ENCODE results near the gene DPF3.
"Not testable (repeated sequence)": the region's sequence is repeated elsewhere in the genome, so short reads cannot be mapped to it uniquely, and the experiment has no call there.

The DPF3 gene

DNA sequence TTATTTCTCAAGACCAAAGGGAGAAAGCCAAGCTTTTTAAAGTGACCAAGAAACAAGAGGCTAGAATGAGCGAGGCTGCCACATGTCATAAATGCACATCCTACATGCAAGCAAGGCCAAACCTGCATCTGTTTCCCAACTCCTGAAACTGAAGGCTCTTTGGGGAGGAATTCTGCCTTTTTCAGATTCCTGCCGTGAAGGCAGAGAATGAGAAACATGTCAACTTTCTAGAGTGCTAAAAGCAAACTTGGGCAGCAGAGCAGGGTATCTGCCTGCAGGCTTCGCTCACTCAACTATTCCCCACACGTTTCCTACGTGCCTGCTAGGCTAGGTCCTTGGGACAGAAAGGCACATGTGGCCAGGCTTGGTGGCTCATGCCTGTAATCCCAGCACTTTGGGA is 15.2 kb downstream of the DPF3 start:
- no peak for DNase-seq

DNA sequence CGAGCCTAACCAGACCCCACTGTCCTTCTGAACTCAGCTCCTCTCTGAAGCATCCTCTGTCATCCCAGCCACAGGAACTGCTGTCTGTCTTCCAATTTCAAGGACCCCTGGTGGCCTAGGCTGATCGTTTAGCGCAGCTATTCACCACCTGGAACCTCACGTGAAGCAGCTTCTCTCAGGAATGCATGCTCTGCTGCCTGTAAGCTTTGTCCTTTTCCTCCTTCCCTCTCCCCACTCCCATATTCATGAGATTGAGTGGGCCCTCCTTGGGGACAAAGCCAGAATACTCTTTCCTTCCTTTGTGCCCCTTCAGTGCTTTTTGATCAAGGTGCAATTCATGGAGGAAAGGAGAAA is 17.2 kb downstream of the DPF3 start:
- DNase-seq = no peak

DNA sequence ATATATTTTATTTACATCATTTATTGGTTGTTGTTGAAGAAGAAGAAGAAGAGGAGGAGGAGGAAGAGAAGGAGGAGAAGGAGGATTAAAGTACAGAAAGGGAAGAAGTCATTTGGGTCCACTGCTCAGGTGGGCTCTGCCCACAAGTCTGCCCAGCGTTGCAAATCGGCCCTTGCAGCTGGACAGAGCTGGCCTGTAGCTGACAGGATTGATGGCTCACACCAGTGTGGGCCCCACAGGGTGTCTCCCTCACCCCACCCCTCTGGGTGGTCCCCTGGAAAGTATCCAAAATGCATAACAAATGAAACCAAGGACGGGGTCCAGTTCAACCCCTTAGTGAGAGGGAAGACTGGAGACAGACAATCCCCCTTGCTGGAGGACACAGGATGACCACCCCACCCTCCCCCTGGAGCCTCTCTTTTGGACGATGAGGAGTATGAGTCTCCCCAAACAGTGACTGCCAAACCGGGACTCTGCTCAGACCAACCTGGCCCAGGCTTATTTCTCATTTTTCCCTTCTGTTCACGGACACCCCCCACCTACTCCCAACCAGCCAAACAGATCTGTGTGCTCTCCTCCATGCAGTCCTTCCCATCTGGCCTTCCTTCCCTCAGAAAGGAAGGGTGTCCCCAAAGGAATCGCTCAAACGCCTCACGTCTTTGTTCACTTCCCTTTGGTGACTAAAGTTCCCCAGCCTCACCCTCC is 17.7 kb downstream of the DPF3 start:
- DNase-seq = no peak

DNA sequence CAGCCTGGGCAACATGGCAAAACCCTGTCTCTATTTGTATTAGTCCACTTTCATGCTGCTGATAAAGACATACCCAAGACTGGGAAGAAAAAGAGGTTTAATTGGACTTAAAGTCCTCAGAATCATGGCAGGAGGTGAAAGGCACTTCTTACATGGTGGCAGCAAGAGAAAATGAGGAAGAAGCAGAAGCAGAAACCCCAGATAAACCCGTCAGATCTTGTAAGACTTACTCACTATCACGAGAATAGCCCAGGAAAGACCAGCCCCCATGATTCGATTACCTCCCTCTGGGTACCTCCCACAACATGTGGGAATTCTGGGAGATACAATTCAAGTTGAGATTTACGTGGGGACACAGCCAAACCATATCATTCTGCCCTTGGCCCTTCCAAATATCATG is 23.0 kb downstream of the DPF3 start:
- not testable (repeated sequence) for DNase-seq

DNA sequence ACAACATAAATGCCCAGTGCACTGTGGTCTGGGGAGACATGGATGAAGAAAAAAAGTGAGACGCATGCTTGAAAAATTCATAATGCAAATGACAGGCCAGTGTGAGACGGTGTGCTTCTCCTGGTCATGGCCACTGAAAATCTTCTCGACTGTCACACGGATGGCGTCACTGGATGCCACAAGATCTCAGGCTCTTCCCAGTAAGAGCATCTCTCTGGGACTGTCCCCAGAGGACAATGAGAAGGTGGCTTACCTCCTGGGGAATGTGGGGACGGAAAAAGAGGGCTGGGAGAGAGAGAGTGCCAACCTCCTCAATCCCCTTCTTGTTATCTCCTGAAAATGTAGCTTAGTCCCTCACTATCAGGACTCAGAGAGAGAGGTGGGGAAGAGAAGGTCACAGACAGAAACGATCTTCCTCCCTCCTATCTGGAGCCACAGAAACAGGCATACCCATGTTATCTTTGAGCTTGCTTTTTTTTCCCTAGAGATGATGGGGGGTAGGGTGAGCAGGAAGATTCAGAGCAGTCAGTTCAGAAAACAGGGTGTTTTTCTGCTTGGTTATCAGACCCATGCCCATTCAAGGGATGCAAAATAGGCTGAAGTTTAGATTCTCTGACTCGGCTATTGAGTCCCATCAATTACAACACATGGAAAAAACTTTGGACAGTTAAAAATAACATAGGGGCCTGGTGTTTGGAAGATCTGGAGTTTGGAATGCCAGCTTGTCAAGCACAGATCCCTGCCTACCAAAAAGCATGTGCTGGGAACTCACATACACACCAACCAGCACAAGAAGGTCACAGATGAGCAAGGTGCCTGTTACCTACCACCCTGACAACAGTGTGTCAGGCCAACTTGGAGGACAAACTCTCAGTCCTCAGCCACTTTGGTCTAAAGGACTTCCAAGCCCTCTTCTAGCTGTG is 24.2 kb downstream of the DPF3 start:
- no peak for DNase-seq

DNA sequence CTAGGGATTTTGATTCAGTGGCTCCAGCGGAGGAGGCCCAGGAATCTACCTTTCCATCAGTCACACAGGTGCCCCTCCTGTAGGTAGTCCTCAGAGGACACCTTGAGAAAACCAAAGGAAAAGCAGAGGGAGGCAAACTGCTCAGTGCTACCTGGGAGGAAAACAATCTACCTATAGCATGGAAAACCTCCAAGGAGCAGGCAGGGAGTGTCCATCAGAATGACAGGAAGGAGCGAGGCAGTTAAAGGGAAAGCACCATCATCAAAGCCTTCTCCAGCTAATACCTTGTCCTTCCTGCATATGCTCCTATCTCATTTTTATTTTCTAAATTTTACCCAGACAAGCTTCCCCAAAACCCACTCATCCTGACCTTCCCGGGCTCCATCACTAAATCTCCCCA is 25.4 kb downstream of the DPF3 start:
- DNase-seq = no peak

DNA sequence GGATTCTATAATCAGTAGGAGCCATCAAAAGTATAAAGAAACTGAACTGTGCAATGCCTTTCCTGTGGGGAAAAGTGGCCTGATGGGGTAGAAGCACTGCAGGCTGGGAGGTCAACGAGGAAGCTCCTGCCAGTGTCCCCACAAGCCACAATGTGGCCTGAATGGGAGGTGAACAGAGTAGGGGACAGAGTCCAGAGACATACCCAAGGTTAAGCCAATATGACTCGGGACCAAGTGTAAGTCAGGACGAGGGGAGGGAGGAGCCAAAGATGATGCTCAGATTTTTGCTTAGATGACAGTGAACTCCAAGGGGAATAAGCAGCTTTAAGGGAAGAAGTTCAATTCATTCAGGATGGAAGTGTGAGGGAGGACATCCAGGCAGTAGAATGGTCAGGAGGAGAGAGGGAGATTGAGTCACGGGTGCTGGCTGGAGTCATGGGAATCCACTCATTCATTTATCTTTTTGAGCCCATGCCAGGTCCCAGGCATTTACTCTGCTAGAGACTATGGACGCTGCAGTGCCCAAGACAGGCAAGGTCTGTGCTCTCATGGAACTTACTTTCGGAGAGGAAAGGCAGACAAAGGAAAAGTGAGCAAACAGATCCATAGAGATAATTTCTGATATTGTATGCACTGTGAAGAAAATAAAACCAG is 29.1 kb downstream of the DPF3 start:
- DNase-seq = no peak

DNA sequence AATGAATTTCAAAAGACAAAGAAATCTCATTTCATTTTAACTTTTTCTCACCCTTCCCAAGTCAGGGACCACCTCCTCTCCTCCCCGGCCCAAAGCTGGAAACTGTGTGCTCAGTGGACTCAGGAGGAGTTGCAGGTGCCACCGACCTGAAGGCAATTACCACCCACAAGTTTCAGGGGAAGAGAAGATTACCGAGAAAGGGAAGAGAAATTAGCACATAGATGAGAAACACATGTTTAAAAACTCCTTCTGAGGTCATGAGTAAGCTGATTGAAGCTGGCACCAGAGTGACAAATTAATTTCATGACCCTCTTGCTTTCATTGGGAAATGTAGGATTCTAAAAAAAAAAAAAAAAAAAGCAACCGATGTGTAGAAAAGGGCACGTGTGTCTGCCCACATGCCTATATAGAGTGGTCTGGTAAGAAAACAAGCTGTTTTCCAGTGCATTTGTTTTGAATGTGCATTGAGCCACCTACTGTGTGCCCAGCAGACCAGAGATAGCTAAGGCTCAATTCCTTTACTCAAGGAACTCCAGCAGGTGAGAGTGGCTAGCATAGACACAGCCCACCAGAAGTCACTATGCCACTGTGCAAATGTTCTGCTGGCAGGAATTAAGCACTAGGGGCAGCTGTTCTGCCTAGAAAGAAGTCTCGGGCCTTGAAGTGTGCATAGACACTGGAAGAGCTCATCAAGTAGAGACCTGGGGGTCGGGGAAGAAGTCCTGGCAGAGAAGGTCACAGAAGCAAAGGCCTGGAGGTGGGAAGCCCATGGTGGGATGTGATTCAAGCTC is 30.5 kb downstream of the DPF3 start:
- DNase-seq = no peak

DNA sequence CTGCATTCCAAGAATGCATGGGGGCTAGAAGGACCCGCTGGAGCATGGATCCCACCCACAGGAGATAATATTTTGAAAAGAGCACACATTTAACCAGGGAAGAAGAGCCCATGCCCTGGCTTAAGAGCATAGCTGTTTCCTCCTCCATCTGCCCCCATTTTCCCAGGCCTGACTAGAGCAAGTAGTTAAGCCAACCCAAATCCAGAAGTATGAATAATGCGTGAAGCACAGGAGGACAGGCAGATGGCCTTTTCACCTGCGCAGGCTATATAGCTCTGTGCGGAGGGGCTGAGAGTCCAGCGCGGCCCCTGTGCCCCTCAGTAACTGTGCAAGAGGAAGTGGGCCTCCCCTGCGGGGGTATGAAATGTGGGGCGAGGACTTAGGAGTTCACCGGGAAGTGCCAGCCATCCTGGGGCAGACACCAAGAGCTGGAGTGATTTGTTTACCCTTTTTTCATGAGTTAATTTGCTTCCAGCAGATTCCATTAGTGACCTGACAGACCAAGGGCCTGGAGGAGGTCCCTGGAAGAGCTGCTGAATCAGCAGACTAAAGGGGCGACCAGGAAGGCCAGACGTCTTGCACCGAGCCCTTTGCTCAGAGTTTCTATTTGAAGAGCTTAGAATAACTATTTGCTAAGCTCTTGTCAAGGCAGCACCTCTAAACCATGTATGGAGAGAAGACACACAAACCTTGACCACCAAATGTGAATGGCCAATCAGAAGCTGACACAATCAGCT is 37.2 kb downstream of the DPF3 start:
- no peak for DNase-seq

DNA sequence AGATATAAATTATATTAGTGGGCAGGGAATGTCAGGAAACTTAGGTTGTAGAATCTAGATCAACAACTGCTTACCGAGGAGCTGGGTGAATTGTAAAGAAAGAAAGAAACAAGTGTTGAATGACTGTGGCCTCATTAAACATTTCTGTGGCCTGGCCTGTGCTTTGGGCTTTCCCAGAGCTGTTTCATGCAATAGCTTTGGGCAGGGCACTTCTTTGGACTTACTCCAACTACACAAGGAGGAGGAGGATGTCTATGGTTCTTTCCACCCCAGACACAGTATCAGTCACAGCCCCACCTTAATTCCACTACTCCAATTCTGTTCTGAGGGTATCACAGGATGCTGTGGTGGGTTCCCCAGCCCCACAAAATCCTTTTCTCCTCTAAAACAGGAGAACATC is 38.0 kb downstream of the DPF3 start:
- no peak for DNase-seq

DNA sequence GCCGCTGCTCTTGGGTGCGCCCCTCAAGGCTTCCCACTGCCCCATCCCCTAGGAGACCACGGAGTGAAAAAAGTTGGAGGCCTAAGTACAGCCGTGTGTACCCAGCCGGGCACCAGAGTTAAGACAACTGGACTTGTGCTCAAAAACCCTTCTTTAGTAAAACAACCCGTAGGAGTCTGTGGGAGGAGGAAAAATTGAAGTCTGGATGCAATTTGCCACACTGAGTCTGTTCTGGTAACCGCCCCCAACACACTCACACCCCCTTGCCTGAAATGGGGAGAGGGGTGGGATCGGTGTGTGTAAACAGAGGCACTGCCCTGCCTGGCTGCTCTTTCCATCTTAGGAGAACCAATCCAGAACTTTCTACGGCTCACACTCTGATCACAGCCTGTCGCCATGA is 41.7 kb downstream of the DPF3 start:
- DNase-seq = no peak

DNA sequence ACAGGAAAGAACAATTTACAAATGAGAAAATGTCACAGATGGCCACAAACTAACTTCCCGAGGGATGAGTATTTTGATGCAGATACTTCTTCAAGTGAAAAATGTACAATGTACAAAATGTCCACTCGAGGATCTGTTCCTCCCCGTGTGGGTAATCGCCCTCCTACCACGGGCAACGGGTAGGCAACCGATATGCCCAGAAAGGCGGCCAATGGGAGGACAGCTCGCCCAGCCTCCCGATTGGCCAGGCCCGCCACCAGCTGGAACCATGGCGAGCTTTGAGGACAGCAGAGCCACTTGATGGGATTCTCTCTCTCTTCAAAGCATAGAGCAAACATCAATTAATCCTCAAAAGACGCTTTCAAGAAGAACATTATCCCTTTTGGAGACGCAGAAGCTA is 42.3 kb downstream of the DPF3 start:
- no peak for DNase-seq

DNA sequence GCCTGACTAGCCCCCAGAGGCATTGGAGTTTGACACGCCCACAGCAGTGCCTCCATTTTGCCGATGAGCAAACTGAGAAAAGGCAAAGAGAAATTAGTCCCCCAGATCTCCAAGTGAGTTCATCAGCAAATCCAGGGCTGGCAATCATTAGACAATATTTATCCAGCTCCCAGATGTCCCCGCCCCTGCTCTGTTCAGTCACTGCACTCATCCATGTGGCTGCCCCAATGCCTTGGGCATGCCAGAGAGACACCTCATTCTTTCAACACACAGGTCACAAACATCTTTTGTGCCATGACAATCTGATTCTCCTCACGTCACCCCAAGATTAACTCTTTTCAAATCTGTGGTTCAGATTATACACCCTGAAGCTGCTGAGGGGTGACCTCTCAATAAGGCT is 43.5 kb downstream of the DPF3 start:
- no peak for DNase-seq

DNA sequence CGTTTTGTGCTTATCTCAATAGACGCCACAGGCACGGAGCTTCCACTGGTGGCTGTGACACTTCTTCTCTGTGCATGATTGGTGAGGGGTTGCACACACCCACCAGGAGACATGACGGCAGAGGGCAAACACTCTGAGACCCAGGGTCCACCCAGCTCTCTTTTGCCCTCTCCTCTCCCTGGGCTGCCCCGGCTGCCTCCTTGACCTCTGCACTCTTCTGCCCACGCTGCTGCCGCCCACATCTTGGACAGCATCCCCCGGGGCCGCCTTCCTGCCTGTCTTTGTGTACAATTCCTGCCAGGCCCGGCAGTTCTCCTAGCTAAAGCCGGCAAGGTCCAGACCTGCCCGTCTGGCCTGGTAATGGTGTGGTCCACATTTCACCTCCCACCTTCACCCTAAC is 44.7 kb downstream of the DPF3 start:
- no peak for DNase-seq

DNA sequence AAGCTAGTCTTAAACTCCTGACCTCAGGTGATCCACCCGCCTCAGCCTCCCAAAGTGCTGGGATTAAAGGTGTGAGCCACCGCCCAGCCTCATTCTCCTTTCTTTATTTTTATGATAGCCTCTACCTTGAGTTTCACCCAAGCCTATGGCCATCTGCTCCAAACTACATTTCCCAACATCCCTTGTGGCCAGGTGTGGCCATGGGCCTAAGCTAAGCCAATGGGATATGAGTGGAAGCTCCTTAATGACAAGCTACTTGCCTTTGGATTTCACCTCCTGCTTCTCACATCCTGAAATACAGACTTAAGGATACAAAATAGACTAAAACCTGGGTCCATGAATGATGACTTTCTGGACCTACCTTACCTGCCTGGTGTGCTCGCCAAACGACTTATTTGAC is 46.2 kb downstream of the DPF3 start:
- no peak for DNase-seq

DNA sequence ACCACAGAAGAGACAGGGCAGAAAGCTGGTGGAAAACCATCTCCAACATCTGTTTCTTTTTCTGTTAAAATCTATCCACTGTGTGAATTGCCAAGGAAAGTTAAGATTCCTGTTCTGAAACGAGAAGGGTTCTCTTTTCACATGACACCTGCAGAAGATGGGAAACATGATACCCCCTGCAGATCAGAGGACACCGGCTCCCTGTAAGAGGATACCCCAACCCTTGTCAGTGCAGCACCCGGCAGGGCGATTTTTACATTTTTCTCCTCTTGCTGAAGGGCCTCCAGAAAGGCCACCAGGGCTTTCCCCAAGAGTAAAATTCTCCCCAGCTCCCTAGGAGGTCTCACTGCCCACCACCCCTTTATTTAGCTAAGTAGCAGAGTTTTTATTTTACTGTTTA is 48.2 kb downstream of the DPF3 start:
- DNase-seq = no peak

DNA sequence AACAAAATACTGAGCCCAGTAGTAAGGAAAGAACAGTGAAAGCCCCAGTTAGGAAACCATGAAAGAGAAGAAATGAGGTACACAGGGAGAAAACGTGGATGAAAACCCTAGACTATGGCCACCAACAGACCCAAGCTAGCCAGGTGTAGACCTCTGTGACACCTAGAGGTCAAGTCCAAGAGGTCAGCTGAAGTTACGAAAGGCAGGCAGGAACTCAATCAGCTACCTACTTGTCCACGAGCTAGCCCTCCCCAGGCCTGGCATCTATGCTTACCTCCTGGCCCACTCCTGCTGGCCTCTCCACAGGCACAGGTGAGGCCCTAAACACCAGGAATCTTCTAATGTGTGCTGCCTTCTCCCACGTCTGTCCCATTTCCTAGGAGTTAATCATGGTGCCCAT is 48.7 kb downstream of the DPF3 start:
- no peak for DNase-seq

DNA sequence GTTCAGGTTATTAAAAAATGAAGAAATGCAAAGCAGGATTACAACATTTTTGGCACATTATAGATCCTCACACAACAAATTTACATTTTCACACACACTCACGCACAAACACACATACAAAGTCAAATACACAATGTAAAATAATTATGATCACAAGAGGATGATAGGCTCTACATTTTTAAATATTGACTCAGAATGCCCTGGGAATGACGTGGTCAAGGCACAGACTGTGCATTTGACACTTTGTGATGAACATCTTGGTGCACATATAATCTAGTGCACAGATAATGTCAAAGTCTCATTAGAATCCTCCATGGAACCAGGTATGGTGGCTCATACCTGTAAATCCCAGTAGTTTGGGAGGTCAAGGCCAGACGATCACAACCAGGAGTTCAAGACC is 49.4 kb downstream of the DPF3 start:
- no peak for DNase-seq

DNA sequence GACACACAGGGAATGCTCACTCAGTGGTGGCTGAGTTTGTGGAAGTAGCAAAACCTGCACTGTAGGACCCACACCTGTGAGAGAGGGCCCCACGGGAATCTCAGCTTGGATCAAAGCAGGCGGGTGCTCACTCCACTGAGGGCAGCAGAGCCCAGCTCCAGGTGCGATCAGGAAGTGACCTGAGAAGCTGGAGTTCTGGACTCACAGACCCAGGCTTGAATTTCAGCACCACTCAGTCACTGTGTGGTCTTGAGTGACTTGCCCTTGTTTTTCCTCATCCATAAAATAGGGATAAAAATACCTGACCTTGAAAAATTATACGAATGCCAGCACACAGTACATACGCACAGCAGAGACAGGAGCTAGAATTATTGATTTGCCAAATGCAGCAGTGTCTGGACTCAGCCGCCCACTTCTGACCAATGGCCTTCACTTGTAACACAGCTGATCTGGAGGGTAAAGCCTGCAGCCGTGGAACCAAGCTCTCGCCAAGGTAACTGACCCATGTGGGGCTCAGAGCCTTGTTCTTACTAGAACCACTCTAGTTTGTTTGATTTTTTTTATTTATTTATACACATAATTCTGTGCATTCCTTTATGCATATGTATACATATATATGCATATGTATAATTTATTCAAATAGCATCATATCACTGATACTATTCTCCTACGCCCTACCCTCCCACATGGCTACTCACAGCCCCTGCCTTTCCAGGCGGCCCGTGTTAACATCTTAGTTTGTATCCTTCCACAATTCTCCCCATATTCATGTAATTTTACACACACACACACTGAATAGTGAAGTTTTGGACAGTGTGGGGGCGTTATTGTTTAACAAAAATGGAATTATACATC is 53.9 kb downstream of the DPF3 start:
- DNase-seq = no peak

DNA sequence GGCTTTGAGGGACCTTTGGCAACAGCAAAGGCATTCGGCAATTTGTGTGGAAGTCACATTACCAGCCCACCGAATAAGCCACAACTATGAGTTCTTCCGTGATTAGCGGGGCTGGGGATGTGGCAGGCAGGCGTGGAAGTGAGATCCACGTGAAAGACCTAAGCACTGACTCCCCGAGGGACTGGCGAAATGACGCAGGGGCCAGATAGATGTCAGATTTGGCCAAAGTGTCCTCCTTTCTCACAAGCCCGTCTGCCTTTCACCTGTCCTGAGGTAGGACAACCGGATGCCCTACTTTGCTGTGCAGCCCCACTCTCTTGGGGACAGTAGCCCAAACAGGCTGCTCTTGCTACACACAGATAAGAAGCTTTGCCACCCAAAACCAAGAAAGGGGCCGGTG is 54.5 kb downstream of the DPF3 start:
- DNase-seq = no peak

DNA sequence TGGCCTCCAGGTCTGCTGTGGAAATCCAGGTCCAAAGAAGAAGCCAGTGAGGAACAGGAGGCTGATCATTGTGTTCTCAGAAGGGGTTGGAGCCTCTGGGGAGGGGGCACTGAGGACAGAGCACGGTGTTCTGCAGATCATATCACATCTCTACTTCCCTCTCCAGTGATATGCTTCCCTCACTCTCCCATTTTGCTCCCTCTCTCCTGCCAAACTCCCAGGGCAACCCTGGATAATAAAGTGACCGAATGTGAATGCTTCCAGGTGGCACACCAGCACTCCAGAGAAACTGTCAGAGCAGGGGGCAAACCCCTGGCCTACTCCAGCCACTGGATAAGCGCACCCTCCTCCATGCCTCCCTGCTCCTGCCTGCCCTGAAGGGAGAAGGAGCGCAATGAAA is 57.8 kb downstream of the DPF3 start:
- DNase-seq = no peak

DNA sequence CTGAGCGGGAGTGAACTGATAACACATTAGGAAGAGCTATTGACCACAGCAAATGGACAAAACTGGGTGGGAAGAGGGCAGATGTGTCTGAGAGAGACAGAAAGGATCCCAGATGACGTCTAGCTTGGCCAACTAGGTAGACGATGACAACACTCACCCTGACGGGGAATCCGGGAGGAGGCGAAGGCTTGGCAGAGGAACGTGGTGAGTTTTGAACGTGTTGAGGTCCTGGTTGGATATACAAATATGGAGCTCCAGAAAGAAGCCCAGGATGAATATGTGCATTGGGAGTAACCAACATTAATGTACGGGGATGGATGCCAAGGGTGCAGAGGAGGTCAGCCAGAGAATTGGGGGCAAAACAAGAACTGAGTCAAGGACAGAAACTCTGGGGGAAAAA is 60.7 kb downstream of the DPF3 start:
- no peak for DNase-seq

All from CD4-positive, alpha-beta T cell treated with Interleukin-10 for 1 hour (primary cell).